ENCODE measurements around the gene PLA2G4B.

DNA sequence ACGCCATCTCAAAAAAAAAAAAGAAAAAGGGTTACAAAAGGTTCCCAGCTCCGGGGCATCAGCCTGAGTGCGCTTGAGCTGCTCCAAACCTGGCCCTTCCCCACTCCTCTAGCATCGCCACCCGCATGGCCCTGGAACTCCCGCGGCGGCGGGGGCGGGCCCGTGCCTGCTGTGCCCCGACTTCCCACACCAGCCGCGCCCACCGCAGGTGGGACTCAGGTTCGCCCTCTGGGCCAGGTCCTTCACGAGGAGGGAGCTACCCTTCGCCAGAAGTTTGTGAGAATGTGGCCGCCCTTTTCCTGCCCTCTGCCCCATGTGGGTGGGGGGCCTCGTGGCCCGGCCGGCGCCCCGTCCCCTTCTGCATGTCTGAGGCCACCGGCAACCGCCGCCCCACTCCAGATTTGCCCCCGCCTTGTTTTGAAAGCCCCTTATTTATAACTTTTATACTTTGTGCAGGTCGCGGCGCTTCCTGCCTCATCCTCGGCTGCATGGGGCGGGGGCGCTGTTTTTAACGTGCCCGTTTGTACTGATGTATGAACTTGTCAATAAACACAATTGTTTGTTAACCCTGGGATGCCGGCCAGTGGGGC is 11.3 kb upstream of the PLA2G4B start:
- TF ChIP-seq, protein P1, sequence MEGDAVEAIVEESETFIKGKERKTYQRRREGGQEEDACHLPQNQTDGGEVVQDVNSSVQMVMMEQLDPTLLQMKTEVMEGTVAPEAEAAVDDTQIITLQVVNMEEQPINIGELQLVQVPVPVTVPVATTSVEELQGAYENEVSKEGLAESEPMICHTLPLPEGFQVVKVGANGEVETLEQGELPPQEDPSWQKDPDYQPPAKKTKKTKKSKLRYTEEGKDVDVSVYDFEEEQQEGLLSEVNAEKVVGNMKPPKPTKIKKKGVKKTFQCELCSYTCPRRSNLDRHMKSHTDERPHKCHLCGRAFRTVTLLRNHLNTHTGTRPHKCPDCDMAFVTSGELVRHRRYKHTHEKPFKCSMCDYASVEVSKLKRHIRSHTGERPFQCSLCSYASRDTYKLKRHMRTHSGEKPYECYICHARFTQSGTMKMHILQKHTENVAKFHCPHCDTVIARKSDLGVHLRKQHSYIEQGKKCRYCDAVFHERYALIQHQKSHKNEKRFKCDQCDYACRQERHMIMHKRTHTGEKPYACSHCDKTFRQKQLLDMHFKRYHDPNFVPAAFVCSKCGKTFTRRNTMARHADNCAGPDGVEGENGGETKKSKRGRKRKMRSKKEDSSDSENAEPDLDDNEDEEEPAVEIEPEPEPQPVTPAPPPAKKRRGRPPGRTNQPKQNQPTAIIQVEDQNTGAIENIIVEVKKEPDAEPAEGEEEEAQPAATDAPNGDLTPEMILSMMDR (IDR thresholded peaks at IDR 0.05), result no peak
- no peak for TF ChIP-seq EZH2 (IDR thresholded peaks at IDR 0.05; ENCODE audit: borderline replicate concordance, insufficient read depth, low read depth, low read length, poor library complexity, severe bottlenecking)
